HepG2 (cell line): ENCODE measurements around the gene ALDOA. TPM values are rescaled to one million over a fixed set of nuclear protein-coding genes. Genes with fewer than 3 reads are reported as not detected.

Experiments
- HMGXB4 ChIP-seq, 2 experiments: sonication (generic) in 1 of 2; formaldehyde crosslinking in 1 of 2; IDR thresholded peaks; 2 replicates each; pipeline versions ENCODE4 v1.4.0 to v1.6.1; 2018 to 2020; ENCODE audit warnings: missing genetic modification reagents in 2 of 2, borderline replicate concordance in 1 of 2, low read depth in 1 of 2, mild to moderate bottlenecking in 1 of 2, missing biosample characterization in 1 of 2
- KLF15 ChIP-seq: sonication (generic); formaldehyde crosslinking; IDR thresholded peaks from 2 replicates; pipeline ENCODE4 v1.8.1; 2023; ENCODE audit warnings: borderline replicate concordance, mild to moderate bottlenecking, inconsistent platforms, missing genetic modification reagents, mixed read lengths
- MAFG ChIP-seq: sonication (generic); formaldehyde crosslinking; IDR thresholded peaks from 2 replicates; pipeline ENCODE4 v1.5.1; 2020; ENCODE audit warnings: mild to moderate bottlenecking, missing genetic modification reagents
- NFE2L2 ChIP-seq: fragments of 150-350 bp; IDR thresholded peaks from 2 replicates; pipeline ENCODE4 v1.6.1; 2014; ENCODE audit warnings: low read length
- RCOR2 ChIP-seq: IDR thresholded peaks from 2 replicates; pipeline ENCODE4 v1.6.1; 2016; ENCODE audit warnings: missing biosample characterization, missing genetic modification reagents
- RNF219 ChIP-seq: sonication (generic); formaldehyde crosslinking; IDR thresholded peaks from 2 replicates; pipeline ENCODE4 v1.5.0; 2020; ENCODE audit warnings: mild to moderate bottlenecking, missing genetic modification reagents
- SKIL ChIP-seq: sonication (generic); formaldehyde crosslinking; IDR thresholded peaks from 2 replicates; pipeline ENCODE4 v1.8.0; 2022; ENCODE audit warnings: missing genetic modification reagents, mild to moderate bottlenecking, moderate library complexity, borderline replicate concordance
- SNAPC4 ChIP-seq: sonication (generic); formaldehyde crosslinking; IDR thresholded peaks from 2 replicates; pipeline ENCODE4 v1.4.0; 2020; ENCODE audit warnings: mild to moderate bottlenecking, missing genetic modification reagents
- TCF7 ChIP-seq: sonication (generic); IDR thresholded peaks from 2 replicates; pipeline ENCODE4 v1.6.1; 2016; ENCODE audit warnings: antibody characterized with exemption, low read depth
- ZBTB42 ChIP-seq: sonication (generic); formaldehyde crosslinking; IDR thresholded peaks from 2 replicates; pipeline ENCODE4 v1.5.0; 2020; ENCODE audit warnings: mild to moderate bottlenecking, missing genetic modification reagents
- ZNF180 ChIP-seq: sonication (generic); formaldehyde crosslinking; IDR thresholded peaks from 2 replicates; pipeline ENCODE4 v1.4.0; 2020; ENCODE audit warnings: low read depth, missing genetic modification reagents, borderline replicate concordance
- ZNF331 ChIP-seq: sonication (generic); formaldehyde crosslinking; IDR thresholded peaks from 2 replicates; pipeline ENCODE4 v1.4.0; 2020; ENCODE audit warnings: missing genetic modification reagents
- ZNF431 ChIP-seq: sonication (generic); formaldehyde crosslinking; IDR thresholded peaks from 2 replicates; pipeline ENCODE4 v1.9.0; 2022; ENCODE audit warnings: missing genetic modification reagents, low read depth, mild to moderate bottlenecking, borderline replicate concordance
- ZNF468 ChIP-seq: sonication (generic); formaldehyde crosslinking; IDR thresholded peaks from 2 replicates; pipeline ENCODE4 v1.8.0; 2022; ENCODE audit warnings: mild to moderate bottlenecking, moderate library complexity, missing genetic modification reagents
- ZNF549 ChIP-seq: sonication (generic); formaldehyde crosslinking; IDR thresholded peaks from 2 replicates; pipeline ENCODE4 v1.5.0; 2020; ENCODE audit warnings: missing genetic modification reagents
- polyA plus RNA-seq, 8 experiments: library from polyadenylated mRNA; depleted of rRNA in 3 of 8; stranded (reverse) in 7 of 8; unstranded in 1 of 8; fragments of >200 nt; fragmentation: Illumina TruSeq in 4 of 8; extraction: Trizol in 4 of 8; gene quantifications; 2 replicates each; pipeline versions ENCODE4 v1.2.1 to v1.2.3, GENCODE V29; 2011 to 2016; ENCODE audit warnings: low read depth in 4 of 8, missing spikeins in 1 of 8, mixed read lengths in 1 of 8; ENCODE audit not compliant: insufficient read depth in 1 of 8
- total RNA-seq, 5 experiments: library from RNA; depleted of rRNA; stranded (reverse); fragments of >200 nt; fragmentation: Illumina TruSeq; extraction: Trizol; gene quantifications; 2 replicates each; pipeline ENCODE4 v1.2.3, GENCODE V29; 2016; ENCODE audit warnings: low read depth in 1 of 5
- TF ChIP-seq, protein P1 (sequence below): IDR thresholded peaks from 2 replicates; pipeline ENCODE4 v1.6.1; 2016; ENCODE audit warnings: missing genetic modification reagents, missing compliant biosample characterization

Gene ALDOA
- total and polyA plus RNA-seq, 2 of the 13 experiments (the other 11 are each of a cell fraction or from before 2014, with no cell fraction given), result 925 to 1,884 TPM

- TF ChIP-seq SNAPC4 (CRISPR knock-in tag), result no peak; the same call in 1 of the 2 replicates
- TF ChIP-seq MAFG (CRISPR knock-in tag), result no peak
- TF ChIP-seq ZNF180 (CRISPR knock-in tag), result peak; percentile 85; the same call in 1 of the 2 replicates
- no peak for TF ChIP-seq RCOR2 (CRISPR knock-in tag)
- no peak for TF ChIP-seq ZNF431 (CRISPR knock-in tag)
- TF ChIP-seq ZBTB42 (CRISPR knock-in tag), result no peak
- no peak for TF ChIP-seq TCF7
- peak; percentile 93 to 97 for TF ChIP-seq HMGXB4 (CRISPR knock-in tag; IDR thresholded peaks at IDR 0.05; ENCODE audit: borderline replicate concordance in 1 of 2, low read depth in 1 of 2)
- TF ChIP-seq ZNF331 (CRISPR knock-in tag), result peak; percentile 82; the same call in 1 of the 2 replicates
- no peak; the same call in 1 of the 2 replicates for TF ChIP-seq SKIL
- TF ChIP-seq NFE2L2, result no peak
- TF ChIP-seq KLF15 (CRISPR knock-in tag), result no peak
- no peak; the same call in 1 of the 2 replicates for TF ChIP-seq ZNF468
- TF ChIP-seq RNF219 (CRISPR knock-in tag), result 0 out of 2 replicates have a peak, but pooled peaks have one; percentile 78
- no peak for TF ChIP-seq ZNF549 (CRISPR knock-in tag)
- TF ChIP-seq, protein P1, sequence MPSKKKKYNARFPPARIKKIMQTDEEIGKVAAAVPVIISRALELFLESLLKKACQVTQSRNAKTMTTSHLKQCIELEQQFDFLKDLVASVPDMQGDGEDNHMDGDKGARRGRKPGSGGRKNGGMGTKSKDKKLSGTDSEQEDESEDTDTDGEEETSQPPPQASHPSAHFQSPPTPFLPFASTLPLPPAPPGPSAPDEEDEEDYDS (CRISPR knock-in tag), result peak; percentile 66; the same call in 1 of the 2 replicates
These were observed 26.2 kb downstream of the ALDOA start, which contains the start of gene TBX6 (continued) for GRCh38 chr16:30091474-30092372.
